Activated gamma-delta T cell treated with anti-CD3 and anti-CD28 coated beads, Interleukin-2, amount 50 U/mL, for 16 hours (primary cell): Measurements from ENCODE around the gene TAF1B.

Experiments
- DNase-seq: peaks from one replicate; pipeline ENCODE4 v3.0.0-alpha.2; 2020; ENCODE audit warnings: low read depth

The TAF1B gene

GRCh38 chr2:9808334-9809063, 34.8 kb upstream of the TAF1B start:
- DNase-seq: no peak

- DNase-seq: no peak
Measured at GRCh38 chr2:9809064-9809356, 34.3 kb upstream of the TAF1B start.

GRCh38 chr2:9809448-9810088, 33.7 kb upstream of the TAF1B start:
- no peak for DNase-seq

GRCh38 chr2:9811216-9811615, 32.1 kb upstream of the TAF1B start:
- DNase-seq: no peak

- no peak for DNase-seq
Measured at GRCh38 chr2:9811679-9812511, 31.4 kb upstream of the TAF1B start.

GRCh38 chr2:9812945-9813311, 30.3 kb upstream of the TAF1B start:
- no peak for DNase-seq

- DNase-seq: peak; percentile 43
Measured at GRCh38 chr2:9813312-9814128, 29.8 kb upstream of the TAF1B start.

- DNase-seq: no peak
Measured at GRCh38 chr2:9814129-9814868, 29.0 kb upstream of the TAF1B start.

GRCh38 chr2:9815076-9815475, 28.2 kb upstream of the TAF1B start:
- DNase-seq: no peak

- no peak for DNase-seq
Measured at GRCh38 chr2:9815844-9816279, 27.4 kb upstream of the TAF1B start.

- DNase-seq: no peak
Measured at GRCh38 chr2:9818097-9818496, 25.2 kb upstream of the TAF1B start.

- DNase-seq: no peak
Measured at GRCh38 chr2:9819551-9819950, 23.7 kb upstream of the TAF1B start.

GRCh38 chr2:9820020-9820973, 23.0 kb upstream of the TAF1B start:
- DNase-seq: no peak

- DNase-seq: no peak
Measured at GRCh38 chr2:9821805-9822445, 21.3 kb upstream of the TAF1B start.

- DNase-seq: no peak
Measured at GRCh38 chr2:9824441-9824840, 18.8 kb upstream of the TAF1B start.

- no peak for DNase-seq
Measured at GRCh38 chr2:9824956-9825720, 18.1 kb upstream of the TAF1B start.

GRCh38 chr2:9826208-9826607, 17.1 kb upstream of the TAF1B start:
- DNase-seq: no peak

- no peak for DNase-seq
Measured at GRCh38 chr2:9830685-9831410, 12.4 kb upstream of the TAF1B start.
